Nephron (organoid): ENCODE results near the gene OVOL3.

Experiments used
- H3K27ac Mint-ChIP-seq, 3 experiments: 2 replicates each; pipeline ENCODE4 v1.8.0; 2020; ENCODE audit warnings: mixed read lengths in 3 of 3, mild to moderate bottlenecking in 2 of 3, moderate library complexity in 1 of 3
- H3K27me3 Mint-ChIP-seq: 2 replicates; pipeline ENCODE4 v1.8.0; 2021; ENCODE audit warnings: low read depth, mild to moderate bottlenecking, moderate library complexity, mixed read lengths
- H3K36me3 Mint-ChIP-seq: 2 replicates; pipeline ENCODE4 v1.8.0; 2020; ENCODE audit warnings: low read depth, mixed read lengths
- H3K4me1 Mint-ChIP-seq: 2 replicates; pipeline ENCODE4 v1.8.0; 2020; ENCODE audit warnings: mixed read lengths
- H3K4me3 Mint-ChIP-seq, 3 experiments: 2 replicates each; pipeline ENCODE4 v1.8.0; 2020; ENCODE audit warnings: mild to moderate bottlenecking in 3 of 3, mixed read lengths in 3 of 3, moderate library complexity in 2 of 3
- H3K9me3 Mint-ChIP-seq: 2 replicates; pipeline ENCODE4 v1.8.0; 2020; ENCODE audit warnings: mixed read lengths
- TF ChIP-seq, protein P1 (sequence below), 3 experiments: fragments of 200-600 bp; sonication (generic); IDR thresholded peaks; one replicate each; pipeline ENCODE4 v1.5.0; 2021; ENCODE audit warnings: antibody characterized with exemption in 3 of 3; ENCODE audit not compliant: unreplicated experiment in 3 of 3

Gene OVOL3

DNA sequence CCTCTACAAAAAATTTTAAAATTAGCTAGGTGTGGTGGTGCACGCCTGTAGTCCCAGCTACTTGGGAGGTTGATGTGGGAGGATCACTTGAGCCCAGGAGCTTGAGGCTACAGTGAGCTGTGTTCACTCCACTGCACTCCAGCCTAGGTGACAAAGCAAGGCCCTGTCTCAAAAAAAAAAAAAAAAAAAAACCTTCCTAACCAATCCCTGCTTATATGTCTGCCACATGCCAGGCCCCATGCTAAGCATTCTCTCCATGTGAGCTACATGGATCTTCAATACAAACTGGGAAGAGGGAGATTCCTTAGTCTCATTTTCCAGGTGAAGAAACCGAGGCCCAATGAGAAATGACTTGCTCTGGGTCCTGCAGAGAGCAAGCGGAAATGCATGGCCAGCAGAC is 2.3 kb upstream of the OVOL3 start:
- Mint-ChIP-seq H3K4me3 (no peak overlapping the region), H3K4me1 (peaks cover 8% of the 10 kb centered on the region), H3K36me3 (peaks cover 23% of the 10 kb centered on the region)

DNA sequence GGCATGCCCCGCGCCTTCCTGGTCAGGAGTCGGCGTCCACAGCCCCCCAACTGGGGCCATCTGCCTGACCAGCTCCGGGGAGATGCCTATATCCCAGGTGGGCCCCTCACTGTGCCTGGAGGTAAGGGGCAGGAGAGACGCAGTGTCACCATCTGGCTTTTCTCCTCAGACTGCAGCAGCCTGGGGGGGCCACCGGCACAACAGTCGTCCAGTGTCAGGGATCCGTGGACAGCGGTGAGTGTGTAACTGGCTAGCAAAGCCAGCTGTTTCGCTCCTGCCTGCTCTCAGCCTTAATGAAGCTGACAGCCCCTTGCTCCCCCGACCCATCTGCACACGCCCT is 227 bp downstream of the OVOL3 start:
- no peak overlapping the region for H3K27ac Mint-ChIP-seq
- TF ChIP-seq, protein P1, sequence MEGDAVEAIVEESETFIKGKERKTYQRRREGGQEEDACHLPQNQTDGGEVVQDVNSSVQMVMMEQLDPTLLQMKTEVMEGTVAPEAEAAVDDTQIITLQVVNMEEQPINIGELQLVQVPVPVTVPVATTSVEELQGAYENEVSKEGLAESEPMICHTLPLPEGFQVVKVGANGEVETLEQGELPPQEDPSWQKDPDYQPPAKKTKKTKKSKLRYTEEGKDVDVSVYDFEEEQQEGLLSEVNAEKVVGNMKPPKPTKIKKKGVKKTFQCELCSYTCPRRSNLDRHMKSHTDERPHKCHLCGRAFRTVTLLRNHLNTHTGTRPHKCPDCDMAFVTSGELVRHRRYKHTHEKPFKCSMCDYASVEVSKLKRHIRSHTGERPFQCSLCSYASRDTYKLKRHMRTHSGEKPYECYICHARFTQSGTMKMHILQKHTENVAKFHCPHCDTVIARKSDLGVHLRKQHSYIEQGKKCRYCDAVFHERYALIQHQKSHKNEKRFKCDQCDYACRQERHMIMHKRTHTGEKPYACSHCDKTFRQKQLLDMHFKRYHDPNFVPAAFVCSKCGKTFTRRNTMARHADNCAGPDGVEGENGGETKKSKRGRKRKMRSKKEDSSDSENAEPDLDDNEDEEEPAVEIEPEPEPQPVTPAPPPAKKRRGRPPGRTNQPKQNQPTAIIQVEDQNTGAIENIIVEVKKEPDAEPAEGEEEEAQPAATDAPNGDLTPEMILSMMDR (IDR thresholded peaks at IDR 0.05; ENCODE audit: unreplicated experiment in 3 of 3): no peak
- H3K9me3 Mint-ChIP-seq: no peaks in the 10 kb centered on the region
- H3K4me3 Mint-ChIP-seq: no peak overlapping the region
- H3K4me1 Mint-ChIP-seq: peaks cover 19% of the 10 kb centered on the region
- H3K27me3 Mint-ChIP-seq: no peaks in the 10 kb centered on the region
- peaks cover 28% of the 10 kb centered on the region for H3K36me3 Mint-ChIP-seq

More for the DNA sequence above, 2.3 kb upstream of the OVOL3 start:
- no peaks in the 10 kb centered on the region for H3K27me3 Mint-ChIP-seq
- no peak overlapping the region for H3K27ac Mint-ChIP-seq
- TF ChIP-seq, protein P1 (IDR thresholded peaks at IDR 0.05; ENCODE audit: unreplicated experiment in 3 of 3): no peak
- H3K9me3 Mint-ChIP-seq: no peaks in the 10 kb centered on the region

DNA sequence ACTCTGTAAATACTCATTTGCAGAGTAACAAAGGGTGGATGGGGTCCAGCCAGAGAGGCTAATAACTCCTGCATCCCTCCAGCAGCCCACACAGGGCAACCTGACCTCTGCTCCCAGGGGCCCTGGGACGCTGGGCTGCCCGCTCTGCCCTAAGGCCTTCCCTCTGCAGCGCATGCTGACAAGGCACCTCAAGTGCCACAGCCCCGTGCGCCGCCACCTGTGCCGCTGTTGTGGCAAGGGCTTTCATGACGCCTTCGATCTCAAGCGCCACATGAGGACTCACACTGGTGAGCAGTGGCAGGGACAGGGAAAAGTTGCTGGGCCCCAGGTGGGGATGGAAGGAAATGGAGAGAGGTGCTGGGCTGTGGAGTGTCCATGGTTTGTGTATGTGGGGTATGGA is 1.7 kb downstream of the OVOL3 start:
- Mint-ChIP-seq H3K9me3 (no peaks in the 10 kb centered on the region), H3K27ac (no peak overlapping the region), H3K4me1 (peaks cover 19% of the 10 kb centered on the region), H3K36me3 (peaks cover 33% of the 10 kb centered on the region), H3K4me3 (peak overlapping the region; percentile 78 to 96 (median 88)), H3K27me3 (no peaks in the 10 kb centered on the region)
- TF ChIP-seq, protein P1 (IDR thresholded peaks at IDR 0.05; ENCODE audit: unreplicated experiment in 3 of 3): no peak

DNA sequence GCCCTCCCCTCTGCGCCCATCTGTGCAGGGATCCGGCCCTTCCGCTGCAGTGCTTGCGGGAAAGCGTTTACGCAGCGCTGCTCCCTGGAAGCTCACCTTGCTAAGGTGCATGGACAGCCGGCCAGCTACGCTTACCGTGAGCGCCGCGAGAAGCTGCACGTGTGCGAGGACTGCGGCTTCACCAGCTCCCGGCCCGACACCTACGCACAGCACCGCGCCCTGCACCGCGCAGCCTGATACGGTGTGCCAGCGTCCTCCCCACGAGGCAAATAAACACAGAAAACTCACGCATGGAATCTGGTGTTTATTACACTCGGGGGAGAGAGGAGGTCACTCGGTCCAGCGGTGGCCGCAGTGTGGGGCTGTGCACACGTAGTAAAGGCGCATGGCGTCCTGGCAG is 2.5 kb downstream of the OVOL3 start:
- TF ChIP-seq, protein P1 (IDR thresholded peaks at IDR 0.05; ENCODE audit: unreplicated experiment in 3 of 3): no peak
- Mint-ChIP-seq H3K9me3 (no peaks in the 10 kb centered on the region), H3K36me3 (peaks cover 36% of the 10 kb centered on the region), H3K27ac (peak overlapping the region; percentile 73 to 93 (median 83)), H3K4me3 (peak overlapping the region; percentile 88 to 96 (median 92)), H3K27me3 (no peaks in the 10 kb centered on the region), H3K4me1 (peaks cover 19% of the 10 kb centered on the region)

DNA sequence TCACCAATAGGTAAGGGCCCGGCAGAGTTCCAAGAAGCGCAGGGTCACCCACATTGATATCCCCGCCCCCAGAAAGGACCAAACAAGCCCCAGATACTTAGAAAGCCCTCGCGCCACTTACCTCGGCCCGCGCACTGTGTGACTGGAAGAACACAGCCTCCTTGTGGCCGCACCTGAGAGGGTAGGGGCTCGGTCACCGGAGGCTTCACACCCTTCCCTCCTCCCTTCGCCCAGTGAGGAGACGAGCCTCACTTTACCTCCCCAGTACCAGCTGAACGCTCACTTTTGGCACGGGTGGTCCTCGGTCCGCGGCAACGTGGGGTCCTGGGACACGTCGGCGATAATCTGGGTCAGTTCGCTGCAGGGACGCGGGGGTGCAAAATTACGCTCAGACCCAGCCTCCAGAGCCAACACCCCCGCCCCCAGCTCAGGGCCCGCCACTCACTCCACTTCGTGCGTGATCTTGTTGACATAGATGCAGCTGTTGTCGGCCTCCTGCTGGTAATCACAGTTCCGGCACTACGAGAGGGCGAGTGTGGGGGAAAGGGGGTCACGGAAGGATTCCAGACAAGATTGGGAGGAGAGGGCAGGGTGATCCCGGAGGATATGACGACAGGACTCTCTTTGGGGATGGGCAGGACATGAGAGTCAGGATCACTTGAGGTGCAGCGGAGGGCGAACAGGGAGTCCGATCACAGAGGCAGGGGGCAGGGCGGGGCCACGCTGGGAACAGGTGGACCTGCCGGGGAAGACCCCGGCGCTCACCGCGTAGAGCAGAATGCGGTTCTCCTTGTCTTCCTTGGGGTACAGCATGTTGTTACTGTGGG is 3.2 kb downstream of the OVOL3 start:
- peak overlapping the region; percentile 83 to 93 (median 83) for H3K27ac Mint-ChIP-seq
- TF ChIP-seq, protein P1 (IDR thresholded peaks at IDR 0.05; ENCODE audit: unreplicated experiment in 3 of 3): peak in 1 of 3 experiments; percentile 8
- peak overlapping the region; percentile 88 to 96 (median 92) for H3K4me3 Mint-ChIP-seq
- H3K4me1 Mint-ChIP-seq: peaks cover 19% of the 10 kb centered on the region
- no peaks in the 10 kb centered on the region for H3K9me3 Mint-ChIP-seq
- H3K36me3 Mint-ChIP-seq: peaks cover 40% of the 10 kb centered on the region
- H3K27me3 Mint-ChIP-seq: no peaks in the 10 kb centered on the region
